Activated CD8-positive, alpha-beta memory T cell treated with anti-CD3 and anti-CD28 coated beads, Interleukin-2, amount 50 U/mL, for 24 hours (primary cell): ENCODE measurements around the gene ZIC2.

Experiments
- DNase-seq: peaks from one replicate; pipeline ENCODE4 v3.0.0-alpha.2; 2020; ENCODE audit errors: extremely low read depth

Gene ZIC2

DNA sequence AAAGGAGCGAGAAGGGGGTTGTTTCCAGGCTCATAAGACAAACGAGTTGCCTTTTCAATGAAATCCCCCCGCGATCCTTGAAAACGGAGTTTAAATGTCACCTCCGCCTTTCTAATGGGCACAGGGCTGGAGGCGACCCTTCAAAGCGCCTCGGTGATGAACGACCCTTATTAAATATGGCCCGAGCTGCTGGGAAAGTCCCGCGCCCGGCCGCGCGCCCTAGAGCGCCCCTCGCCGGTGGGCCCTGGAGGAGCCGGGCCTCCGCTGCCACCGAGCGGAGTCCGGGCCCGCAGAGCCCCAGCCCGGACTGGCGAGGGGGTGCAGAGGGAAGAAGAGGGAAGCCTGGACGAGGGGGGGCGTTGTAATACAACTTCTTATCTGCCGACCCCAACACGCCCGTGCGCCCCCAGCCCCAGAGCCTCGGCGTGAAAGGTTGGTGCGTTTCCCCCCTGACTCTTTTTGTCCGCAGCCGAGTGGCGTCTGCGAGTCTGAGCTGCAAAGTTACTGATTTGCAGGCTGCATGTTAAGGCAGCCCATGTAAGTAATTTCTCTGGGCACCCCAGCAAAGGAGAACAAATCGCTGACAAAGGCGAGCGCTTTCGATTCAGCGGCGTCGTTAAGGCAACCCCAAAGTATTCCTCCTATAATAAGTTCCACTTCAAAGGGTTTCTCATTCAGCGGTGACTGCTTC, 21.9 kb upstream of the ZIC2 start:
- DNase-seq = no peak

DNA sequence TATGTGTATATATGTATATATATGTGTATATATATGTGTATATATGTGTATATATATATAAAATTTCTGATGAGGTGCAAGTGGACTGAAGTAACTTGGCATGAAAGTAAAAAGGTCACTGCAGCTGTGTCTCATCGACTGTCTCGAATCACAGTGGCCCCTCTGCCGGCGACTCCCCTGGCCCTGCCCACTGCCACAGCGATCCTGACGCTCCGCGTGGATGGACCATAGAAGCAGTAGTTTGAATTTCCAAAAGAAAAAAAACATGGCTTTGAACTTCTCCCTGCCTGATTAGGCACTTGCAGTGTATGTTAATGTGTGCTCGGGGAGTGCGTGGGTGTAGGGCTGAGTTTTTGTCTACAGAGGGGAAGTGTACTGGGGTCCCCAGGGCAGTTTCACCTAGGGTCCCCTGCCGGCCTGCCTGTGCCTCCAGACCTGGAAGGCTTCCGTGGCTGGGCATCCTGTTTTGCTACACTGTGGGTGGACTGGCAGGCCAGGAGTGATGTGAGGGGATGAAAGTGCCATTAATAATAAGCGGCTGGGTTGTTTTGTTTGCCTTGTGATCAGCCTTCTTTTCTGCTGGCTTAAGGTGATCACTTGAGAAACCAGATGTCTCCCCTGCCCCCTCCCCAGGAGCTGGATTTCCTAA, 20.8 kb upstream of the ZIC2 start:
- DNase-seq = no peak

DNA sequence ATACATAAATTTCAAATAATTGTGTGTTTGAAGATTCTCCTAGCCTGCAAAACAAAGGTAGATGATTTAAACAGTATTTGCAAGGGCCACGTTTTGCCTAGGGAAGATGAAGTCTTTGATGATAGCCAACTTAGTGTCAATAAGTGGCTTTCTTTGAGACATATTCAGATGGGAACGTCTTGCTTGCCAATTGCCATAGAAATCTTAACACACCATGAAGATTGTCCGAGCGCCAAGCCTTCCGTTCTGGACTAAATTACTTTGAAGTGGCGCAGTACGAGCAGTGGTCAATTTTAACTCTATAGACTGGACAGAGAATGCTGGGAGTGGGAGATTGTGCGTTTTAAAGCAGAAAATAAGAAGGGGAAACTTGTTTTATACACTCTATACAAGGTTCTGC, 19.9 kb upstream of the ZIC2 start:
- no peak for DNase-seq

DNA sequence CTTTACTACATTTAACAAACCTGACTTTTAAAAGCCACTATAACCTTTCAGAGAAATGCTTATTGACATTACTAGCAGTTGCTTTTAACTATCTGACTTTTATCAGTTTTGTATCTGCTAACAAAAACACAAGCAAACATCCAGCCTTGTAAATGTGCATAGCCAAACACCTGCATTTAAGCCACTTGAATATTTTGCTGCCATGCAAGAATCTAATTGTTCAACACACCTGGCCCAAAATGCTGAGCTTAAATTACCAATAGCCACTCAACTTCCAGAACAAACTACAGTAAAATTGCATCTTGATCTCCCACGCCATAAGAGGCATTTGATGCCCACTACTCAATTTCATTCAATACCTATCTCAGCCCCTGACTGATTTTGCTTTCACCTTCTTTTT, 19.3 kb upstream of the ZIC2 start:
- DNase-seq = no peak

DNA sequence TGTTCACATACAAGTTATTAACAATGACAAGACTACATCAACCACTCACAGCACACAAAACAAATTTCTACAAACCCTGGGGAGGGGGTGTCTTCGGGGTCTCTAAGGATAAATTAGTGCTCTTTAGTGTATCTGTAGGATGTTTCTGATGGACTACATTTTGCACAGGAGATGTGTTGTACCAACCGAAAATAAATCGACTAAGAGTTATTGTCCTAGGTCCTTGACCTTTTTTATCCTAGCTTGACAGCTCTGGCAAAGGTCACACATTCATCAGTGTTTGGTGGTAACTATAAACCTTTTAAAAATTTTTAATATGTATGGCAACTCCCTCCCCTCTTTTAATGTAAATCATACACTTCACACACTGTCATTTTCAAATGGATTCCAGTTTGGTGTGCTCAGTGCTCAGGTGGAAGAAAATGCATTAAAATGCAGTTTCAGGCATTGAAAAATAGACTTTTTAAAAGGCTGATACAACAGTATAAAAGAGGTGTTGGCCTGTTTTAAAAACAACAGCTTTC, 17.7 kb upstream of the ZIC2 start:
- DNase-seq = no peak

DNA sequence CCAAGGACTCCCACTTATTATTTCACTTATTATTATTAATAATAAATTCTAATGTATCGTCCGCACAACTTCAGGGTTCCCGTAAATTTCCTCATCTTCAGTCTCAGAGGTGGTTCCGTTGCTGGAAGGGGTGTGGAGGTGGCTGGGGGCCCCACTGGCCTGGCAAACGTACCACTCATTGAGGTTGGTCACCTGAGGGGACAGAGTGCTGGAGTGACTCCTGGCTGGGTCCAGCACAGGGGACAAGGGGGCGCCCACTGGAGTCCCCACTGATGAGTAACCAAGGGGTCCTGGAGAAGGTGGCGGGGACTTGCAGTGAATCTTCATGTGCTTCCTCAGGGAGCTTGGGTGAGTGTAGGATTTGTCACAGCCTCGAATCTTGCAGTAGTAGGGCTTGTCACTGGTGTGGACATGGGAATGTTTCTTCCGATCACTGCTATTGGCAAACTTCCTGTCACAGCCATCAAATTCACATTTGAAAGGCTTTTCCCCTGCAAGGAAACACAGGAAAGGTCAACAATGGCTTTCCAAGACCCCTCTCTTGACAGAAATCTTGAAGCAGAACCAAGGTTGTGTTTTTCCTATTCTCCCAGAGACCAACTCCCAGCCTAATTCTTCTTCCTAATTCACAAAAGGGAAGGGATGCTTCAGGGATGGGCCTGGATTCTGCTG, 16.1 kb upstream of the ZIC2 start:
- no peak for DNase-seq

DNA sequence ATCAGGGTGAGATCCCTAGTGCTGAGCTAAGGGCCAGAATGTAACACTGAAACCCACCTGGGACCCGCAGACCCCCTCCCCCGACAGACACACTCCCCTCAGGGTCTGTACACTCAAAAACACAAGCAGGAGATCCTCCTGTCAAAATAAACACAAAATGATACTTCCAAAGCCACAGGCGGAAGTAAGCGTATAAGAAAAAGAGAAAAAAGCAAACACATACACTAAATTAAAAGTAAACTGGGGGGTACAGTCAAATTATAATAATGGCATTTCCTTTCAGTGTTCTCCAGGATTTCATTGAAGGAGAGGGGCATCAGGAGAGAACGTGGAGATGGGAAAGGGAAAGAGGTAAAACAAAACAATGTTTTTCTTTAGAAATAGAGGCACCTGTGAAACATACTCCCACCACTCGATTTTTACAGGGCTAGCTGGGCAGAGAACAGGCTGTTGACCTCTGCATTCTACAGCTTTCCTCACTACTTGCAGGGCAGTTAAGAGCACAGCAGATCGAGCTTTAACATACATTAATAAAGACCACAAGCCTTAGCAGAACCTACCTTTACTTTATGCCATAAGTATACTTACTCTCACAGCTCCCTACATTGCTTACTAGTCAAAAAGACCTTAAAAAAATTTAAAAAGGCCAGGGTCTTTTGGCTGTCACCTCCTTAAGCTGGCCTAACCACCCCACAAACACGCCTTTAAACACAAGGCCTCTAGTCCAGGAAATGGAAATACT, 15.3 kb upstream of the ZIC2 start:
- no peak for DNase-seq

DNA sequence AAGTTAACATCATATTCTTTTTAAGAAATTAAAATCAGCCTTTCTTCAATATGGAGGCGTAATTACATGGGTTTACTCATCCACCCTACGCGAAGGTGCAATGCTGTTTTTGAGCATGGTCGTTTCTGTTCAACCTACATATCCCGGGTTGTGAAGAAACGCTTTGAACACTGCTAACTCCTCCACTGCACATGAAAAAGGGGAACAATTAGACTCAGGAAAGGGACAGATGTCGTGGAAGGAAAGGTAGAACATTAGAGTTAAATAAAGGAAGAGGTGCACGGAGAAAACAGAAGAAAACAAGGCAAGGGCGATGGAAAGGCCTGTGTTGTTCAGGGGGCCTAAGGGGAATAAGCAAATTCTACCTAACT, 14.1 kb upstream of the ZIC2 start:
- no peak for DNase-seq

DNA sequence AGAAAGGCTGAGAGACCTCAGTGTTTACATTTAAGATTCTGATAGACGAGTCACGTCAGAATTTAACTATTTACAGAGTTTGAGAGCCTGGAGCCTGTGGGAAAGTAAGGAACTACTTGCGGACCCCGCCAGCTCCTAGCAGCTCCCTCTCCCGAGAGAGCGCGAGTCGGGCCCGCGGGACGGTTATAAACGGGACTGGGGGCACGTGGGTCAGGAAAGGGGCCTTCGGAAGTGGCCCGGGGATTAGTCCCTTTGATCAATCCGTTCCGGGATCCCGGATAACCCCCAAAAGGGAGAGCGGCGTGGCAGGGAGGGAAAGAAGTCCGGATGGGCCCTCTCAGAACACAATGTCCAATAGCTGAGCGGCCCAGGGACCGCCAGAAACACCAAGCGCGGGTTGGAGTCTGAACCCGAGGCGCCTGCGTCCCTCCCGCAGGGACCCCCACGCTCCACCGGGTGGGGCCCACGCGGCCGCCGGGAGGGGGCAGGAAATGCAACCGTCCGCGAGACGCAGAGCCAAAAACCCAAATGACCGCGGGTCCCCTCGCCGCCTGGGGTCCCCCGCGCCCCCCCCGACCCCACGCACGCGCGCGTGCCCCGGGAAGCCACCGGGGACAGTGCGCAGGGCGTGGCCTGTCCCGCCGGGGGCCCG, 13.6 kb upstream of the ZIC2 start:
- DNase-seq = no peak

DNA sequence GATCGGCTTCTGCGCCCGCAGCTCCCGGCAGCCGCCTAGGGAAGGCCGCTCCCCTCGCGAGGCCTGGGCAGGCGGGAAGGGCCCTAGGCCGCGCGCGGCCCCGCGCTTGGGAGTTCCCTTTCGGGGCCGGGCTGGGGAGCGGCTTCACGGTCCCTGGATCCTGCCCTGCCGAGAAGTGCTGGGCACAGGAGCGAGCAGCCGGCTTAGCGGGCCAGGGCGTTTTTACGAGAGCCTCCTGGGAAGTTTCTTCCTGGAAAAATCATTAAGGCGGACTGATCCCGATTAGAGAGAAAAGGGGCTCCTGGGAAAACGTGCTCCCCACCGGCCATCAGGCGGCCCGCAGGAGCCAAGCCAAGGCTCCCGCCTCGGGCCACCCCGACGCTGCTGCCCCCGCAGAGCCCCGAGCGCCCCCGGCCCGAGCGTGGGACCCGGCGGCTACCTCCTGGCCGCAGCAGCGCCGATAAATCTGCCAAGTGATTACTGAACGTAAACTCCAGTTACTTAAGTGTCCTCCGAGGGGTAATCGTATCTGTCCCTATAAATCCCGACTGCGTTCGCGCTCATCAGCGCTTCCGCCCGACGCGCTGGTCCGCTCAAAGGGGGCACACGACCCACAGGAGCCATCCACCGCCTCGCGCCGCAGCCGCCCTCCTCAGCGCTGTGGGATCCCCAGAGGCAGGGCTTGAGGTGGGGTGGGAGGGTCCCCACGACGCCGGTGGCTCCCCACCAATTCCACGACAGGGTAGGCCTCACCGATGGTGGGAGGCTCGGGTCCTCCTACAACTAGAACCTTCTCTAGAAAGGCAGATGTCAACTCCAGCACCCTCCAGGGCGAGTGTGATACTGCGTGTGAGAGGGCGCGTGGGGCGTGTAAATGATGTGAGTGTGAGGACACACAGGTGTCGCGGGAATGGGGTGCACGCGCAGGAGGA, 12.8 kb upstream of the ZIC2 start:
- no peak for DNase-seq

DNA sequence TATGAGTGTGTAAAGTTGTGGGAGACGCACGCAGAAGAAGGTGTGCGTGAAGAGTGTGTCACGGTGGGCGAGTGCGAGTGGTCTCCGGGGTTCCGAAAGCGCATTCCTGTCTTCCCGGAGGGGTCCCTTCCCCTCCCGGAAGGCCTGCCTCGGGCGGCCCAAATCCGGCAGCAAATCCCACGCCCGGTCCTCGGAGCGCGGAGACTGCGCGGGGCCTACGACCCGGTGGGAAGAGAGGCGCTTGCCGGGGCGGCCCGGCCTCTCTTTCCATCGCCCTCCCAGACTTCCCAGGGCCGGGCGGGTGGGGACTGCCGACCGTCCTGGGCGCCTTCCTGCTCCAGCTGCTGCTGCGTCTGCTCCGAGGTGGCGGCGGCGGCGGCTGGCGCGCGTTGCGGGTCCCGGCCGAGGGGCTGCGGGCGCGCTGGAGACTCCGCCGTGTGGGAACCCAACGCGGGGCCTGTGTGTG, 12.1 kb upstream of the ZIC2 start:
- no peak for DNase-seq

DNA sequence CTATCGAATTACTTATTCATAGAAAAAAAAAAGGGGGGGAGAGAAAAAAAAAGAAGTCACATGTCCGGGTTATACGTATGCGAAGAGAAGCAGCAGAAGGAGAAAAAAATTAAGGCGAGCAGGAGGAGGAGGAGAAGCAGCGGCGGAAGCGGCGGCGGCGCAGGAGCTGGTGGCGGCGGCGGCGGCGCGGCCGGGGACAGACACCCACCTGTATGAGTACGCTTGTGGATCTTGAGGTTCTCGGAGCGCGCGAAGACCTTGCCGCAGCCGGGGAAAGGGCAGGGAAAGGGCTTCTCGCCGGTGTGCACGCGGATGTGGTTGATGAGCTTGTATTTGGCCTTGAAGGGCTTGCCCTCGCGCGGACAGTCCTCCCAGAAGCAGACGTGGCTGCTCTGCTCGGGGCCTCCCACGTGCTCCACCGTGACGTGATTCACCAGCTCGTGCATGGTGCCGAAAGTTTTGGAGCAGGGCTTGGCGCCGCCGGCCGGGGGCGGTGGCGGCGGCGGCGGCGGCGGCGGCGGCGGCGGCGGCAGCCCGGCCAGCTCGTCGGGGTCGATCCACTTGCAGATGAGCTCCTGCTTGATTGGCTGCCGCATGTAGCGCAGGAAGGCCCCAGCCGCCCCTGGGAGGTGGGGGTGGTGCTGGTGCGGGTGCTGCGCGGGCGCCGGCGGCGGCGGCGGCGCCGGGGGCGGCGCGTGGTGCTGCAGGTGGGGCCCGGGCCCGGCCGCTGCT, 11.5 kb upstream of the ZIC2 start:
- no peak for DNase-seq

DNA sequence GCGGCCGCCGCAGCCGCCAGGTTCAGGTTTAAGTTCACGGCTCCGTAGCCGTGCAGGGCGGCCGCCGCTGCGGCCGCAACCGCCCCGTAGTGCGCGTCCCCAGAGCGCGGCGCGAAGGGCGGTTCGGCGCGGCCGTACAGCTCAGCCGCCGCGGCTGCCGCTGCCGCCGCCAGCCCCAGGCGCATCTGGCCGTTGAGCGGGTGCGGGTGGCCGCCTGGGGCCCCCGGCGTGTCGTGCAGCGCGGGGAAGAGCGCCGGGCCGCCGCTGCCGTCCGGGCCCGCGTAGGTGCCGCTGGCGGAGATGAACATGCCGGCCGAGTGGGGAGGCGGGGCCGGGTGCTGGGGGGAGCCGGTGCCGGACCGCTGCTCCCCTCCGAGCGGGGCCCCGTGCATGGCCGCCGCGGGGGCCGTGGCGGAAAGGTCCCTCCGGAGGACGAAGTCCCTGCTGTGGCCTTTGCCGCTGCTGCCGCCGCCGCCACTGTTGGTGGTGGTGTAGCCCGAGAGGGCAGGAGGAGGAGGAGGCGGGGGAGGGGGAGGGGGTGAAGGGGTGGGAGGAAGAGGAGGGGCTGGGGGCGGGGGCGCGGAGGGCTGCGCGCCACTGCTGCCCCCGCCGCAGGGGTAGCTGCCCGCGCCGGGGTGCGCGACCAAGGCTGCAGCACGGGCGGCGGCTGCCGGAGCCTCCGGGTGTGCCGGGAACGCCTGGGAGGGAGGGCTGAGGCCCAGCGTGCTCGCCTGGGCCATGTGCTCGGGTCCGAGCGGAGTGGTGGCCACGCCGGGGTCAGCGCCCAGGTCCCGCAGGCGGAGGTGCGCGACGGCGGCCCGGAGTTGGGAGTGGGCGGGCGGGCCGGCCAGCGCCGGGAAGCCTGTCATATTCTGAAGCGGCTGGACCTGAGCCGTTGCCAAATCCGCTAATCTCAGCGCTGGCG, 10.7 kb upstream of the ZIC2 start:
- no peak for DNase-seq

DNA sequence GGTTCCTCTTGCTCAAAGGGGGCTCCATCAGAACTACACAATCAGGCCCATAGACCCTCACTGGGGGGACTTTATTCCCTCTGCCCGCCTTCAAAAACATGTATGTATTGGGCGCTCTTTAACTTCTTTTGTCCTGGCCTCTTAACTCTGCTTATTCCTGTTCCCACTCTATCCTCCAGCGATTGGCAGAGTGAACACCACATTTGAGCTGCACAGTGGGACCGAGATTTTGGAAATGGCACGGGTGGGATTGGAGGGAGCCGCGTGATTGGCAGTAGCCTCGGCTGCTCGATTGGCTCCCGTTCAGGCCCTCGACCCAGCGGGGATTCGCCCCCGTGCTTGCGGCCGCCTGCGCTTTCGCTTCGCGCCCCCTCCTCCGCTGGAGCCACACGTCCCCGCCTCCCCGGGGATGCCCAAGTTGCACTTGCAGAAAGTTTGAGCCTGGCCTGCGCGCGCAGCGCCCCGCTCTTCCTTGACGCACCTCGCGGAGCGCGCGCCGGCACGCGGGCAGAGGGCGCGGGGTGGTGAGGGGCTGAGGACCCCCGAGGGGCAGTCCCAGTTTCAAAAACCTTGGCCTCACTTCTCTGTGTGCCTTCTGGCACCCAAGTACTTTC, 9.9 kb upstream of the ZIC2 start, which contains the start of gene ZIC5:
Gene ZIC5 (minus strand): TSS at position 192 of the 614 bp plus-strand sequence. CDS start 164 bp downstream, at position 28.
- no peak for DNase-seq

DNA sequence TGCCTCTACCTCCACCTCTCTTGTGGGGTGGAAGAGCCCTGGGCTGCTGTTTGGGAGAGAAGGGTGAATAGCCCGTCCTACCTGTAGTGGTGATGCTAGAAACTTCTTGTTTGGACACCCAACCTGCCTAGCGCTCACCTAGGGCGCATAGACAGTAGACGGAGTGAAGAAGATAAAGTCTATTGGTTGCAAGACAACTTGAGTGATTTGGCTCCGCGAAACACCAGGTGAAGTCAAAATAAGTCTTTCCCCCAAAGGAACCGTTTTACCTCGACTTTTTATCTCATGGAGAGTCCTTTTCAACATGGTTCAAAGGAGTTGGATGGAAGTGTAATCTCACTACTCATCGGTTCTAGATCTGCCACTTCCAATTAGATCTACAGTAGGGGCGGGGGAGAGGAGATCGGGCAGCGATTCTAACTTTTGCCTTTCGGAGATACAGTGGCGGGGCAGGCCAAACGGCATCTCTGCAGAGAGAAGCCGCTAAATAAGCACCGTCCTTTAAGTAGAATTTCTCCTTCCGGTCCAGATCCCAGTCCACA, 9.3 kb upstream of the ZIC2 start:
- no peak for DNase-seq

DNA sequence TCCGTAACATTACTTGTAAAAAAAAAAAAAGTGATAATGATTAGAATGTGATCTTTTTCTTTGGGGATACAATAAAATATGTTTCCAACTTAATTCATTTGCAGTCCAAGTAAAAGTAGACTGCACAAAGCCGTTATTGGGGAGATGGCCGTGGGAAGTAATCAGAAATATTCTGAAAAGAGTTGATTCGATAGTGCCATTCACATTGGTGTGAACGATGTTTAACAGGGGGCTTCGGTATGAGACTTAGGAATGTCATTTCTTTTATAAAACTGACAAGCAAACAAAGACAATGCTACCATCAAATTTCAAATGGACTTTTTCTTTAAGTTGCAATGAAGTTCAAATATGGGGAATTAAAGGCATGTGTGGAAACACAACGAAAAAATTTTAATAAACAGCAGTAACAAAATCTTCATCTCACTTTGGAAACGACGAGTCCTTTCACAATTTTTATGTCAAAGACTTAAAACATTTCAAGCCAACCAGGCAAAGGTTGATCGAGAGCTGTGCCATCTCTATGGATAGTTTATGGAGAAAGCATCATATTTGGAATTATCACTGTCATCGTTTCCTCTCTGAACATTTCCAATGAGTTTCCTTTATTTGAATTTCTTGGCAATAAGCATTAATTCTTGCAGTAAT, 8.3 kb upstream of the ZIC2 start:
- no peak for DNase-seq

DNA sequence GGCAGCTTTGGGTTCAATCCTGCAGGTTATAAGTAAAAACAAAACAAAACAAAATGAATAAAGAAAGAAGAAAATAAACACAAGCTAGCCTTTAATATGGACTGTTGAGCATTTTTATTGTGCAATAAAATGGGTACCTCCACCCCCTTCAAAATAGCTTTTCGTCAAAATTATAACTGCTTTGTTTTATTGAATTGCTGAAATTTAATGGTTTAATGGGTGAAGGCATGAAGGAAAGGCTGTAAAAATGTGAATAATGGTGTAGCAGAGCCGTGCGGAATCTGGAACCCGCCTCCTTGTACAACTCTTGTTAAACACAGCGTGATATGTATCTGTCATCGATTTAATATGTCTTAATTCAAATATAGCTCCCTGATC, 7.8 kb upstream of the ZIC2 start:
- DNase-seq = no peak
